GM19023 (cell line): Measurements from ENCODE around the gene CPXM1.
"Not testable (repeated sequence)": the region's sequence is repeated elsewhere in the genome, so short reads cannot be mapped to it uniquely, and the experiment has no call there.

Experiments used
- ATAC-seq: cut with Tn5 transposase; IDR thresholded peaks from one replicate; pipeline ENCODE4 v1.9.1; 2021; ENCODE audit warnings: mild to moderate bottlenecking, moderate library complexity; ENCODE audit not compliant: unreplicated experiment

The CPXM1 gene

GRCh38 chr20:2770091-2770490 is 30.3 kb downstream of the CPXM1 start:
- ATAC-seq: not testable (repeated sequence)

DNA sequence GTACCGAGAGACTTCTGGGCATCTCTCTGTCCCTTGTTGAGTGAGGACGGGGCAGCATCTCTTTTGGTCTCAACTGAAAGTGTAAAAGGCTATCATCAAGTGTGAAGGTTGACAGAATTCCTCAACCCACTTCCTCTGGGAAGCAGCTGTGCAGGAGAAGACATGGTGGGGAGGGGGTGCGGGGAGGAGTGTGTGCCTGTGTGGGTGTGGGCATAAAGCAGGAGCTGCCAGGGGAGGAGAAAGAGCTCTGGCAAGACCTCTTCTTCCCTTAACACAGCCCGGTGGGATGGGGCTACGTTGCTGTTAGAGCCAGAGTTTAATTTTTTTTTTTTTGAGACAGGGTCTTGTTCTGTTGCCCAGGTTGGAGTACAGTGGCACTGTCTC is 31.8 kb downstream of the CPXM1 start:
- ATAC-seq: no peak

- ATAC-seq: no peak
These were observed 32.4 kb downstream of the CPXM1 start for GRCh38 chr20:2767768-2768631.

- no peak for ATAC-seq
These were observed 37.2 kb downstream of the CPXM1 start for GRCh38 chr20:2763186-2763585.

DNA sequence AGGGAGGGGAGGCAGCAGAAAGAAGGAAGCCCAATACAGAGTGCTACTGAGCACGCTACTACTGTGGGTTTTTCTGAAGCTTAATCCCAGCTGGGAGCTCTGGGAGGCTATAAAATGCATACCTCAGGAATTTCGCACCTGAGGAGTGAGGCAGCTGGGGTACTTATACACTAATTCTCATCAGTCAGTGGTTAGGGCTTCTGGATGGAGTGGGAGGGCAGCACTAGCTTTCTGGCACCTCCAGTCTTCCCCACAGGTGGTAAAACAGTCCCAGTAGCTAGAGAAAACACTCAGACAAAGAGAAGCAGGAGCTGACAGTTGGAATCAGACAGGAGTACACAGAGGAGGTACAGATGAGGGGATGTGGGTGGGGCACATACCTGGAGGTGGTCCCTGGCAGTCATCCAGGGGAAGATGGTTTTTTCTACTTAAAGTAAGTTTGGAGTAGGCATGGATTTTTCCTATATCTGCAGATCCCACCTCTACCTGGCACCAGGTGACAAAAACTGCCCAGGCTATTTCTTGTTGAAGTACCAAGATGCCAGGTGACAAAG is 37.8 kb downstream of the CPXM1 start:
- no peak for ATAC-seq

DNA sequence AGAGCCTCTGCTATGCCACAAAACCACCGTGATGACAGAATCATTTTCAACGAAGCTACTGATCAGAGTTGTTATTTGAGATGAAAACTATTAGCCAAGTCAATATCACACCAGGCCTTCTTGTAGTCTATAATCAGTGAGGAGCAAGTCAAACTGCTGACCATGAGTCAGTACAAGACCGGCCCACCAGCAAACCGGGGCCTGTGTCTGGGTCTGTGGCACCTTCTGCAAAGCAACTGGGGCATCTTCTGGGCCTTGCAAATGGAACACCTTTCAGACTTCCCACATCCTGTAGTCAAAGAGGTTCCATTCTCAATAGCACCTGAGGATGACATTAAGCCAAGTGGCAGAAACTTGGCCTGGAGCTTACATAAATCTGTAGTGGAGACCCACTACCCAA is 38.5 kb downstream of the CPXM1 start:
- ATAC-seq: no peak

DNA sequence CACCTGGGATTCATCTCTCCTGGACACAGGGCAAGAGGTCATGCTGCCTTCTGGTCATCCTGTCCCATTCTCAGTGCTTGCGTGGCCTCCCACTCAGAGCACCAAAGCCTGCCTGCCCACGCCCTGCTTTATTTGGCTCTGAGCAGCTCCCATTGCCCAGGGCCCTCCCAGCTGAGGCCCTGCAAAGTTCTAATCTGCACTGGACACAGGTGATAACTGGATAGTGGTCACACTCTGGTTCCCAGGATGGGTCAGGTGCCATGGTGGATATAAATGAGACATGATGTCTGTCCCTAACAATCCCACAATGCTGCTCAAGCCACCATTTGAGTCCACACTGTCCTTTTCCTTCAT is 39.5 kb downstream of the CPXM1 start:
- no peak for ATAC-seq

DNA sequence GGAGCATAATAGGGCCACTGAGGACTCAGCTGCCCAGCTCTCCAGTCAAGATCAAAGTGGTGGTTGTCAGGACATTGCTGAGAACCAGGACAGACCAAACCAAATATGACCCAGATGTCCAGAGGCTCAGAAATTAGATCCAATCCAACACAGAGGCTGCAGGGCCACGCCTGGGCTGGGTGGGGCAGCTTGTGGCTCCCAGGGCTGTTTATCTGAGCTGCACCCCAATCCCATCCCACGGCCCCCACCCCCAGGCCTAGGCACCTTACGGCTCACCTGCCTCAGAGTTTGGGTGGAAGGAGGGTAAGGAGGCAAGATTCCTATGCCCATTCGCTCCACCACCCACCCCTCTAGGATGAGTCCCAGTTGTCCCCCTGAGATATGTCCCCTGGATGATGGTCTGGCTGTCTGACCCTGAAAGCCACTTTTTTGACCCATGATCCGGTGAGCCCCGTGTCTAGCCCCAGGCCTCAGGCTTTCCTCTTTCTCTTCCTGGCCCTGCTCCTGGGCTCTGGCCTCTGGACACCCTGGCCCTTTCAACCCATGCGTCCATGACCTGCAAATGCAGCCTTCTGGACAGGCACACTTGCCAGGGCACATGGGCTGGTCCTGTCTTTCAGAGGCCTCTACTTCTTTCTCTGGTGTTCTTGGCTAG is 40.0 kb downstream of the CPXM1 start:
- no peak for ATAC-seq

DNA sequence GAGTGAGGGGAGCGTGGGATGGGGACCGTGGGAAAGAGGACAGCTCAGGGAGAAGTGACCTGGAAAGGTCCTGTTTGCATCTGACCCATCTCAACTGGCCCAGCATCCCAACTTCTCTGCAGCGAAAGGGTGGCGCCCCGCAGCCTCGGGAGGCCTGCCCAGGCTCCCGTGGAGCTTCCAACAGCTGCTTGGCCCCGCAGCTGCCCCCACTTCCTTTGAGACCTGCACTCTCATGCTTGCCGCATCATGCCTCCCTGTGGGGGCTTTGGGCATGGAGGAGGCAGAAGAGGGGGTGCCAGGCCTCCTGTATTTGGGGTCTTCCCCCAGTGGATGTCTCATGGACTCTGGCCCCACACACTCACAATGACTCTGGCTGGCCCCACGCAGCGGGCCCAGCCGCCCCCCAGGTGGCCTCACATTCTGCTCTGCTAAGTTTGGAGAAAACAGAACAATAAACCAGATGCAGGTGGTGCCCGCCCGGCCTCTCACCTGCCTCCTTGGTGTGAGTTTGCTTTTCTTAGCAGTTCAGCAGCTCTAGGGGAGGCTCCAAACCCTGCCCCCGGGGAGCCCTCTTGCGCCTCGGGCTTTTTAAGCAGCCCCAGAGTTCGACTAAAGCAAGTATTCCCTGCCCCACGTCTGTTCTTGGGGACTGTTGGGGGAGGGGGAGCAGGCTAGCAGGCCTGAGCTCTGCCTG is 40.7 kb downstream of the CPXM1 start:
- no peak for ATAC-seq

- ATAC-seq: no peak
These were observed 41.3 kb downstream of the CPXM1 start for GRCh38 chr20:2759143-2759542.

- ATAC-seq: no peak
These were observed 42.5 kb downstream of the CPXM1 start for GRCh38 chr20:2757969-2758368.

- no peak for ATAC-seq
These were observed 43.4 kb downstream of the CPXM1 start for GRCh38 chr20:2757001-2757400.

- no peak for ATAC-seq
These were observed 44.3 kb downstream of the CPXM1 start for GRCh38 chr20:2756056-2756611.

GRCh38 chr20:2755451-2756055 is 44.9 kb downstream of the CPXM1 start:
- ATAC-seq: no peak

GRCh38 chr20:2754424-2754823 is 46.0 kb downstream of the CPXM1 start:
- ATAC-seq: no peak

- no peak for ATAC-seq
These were observed 46.9 kb downstream of the CPXM1 start for GRCh38 chr20:2753461-2754040.

GRCh38 chr20:2752567-2753460 is 47.6 kb downstream of the CPXM1 start:
- ATAC-seq: no peak

DNA sequence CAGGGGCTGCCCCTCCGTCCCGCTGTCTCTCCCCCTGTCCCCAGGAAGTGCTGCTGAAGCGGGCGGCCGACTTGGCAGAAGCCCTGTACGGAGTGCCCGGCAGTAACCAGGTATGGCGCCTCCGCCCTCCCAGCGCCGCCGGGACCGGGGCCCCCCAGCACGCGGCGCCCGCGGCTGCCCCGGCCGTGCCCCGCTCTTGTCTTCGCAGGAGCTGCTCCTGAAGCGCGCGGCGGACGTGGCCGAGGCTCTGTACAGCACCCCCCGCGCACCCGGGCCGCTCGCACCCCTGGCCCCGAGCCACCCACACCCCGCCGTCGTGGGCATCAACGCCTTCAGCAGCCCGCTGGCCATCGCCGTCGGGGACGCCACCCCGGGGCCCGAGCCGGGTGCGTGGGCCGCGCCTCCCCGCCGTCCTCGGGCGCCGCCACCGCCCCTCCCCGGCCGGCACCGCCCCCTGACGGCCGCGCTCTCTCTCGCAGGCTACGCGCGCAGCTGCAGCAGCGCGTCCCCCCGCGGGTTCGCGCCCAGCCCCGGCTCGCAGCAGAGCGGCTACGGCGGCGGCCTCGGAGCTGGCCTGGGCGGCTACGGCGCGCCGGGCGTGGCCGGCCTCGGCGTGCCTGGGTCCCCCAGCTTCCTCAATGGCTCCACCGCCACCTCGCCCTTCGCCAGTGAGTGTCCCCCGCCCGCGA is 48.4 kb downstream of the CPXM1 start:
- no peak for ATAC-seq

DNA sequence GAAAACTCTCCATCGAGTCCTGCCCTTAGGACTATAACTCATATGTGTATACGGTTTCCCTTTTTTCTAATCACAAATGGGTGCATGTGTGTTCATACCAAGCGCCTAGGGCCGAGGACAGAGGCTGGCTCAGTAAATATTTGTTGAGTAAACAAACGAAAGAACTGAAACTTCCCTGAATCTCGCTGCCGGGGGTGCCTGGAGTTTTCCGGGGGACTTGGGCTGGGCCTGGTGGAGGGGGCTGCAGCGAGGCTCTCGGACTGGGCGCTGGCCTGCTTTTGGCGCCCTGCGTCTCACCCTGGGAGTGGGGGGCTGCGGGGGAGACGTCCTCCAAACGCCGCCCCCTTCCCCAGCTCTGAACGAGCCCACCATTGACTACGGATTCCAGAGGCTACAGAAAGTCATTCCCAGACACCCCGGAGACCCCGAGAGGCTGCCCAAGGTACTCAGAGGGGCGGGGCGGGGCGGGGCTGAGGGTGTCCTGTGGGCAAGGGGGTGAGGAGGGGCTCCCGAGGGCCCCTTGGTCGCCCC is 49.0 kb downstream of the CPXM1 start:
- ATAC-seq: no peak
